CD8-positive, alpha-beta memory T cell (primary cell): ENCODE data around the gene FRY. TPM values are rescaled to one million over a fixed set of nuclear protein-coding genes. Genes with fewer than 3 reads are reported as not detected.

ENCODE experiments used
- CTCF ChIA-PET: fragments of 350-600 bp; sonication (Branson Sonifier 250); formaldehyde crosslinking; loops from one replicate; lab custom pipeline; 2021; ENCODE audit warnings: antibody characterized with exemption; lab: Charles Lee
- POLR2A ChIA-PET: fragments of 350-600 bp; sonication (Branson Sonifier 250); formaldehyde crosslinking; loops from one replicate; lab custom pipeline; 2021; ENCODE audit warnings: antibody characterized with exemption; lab: Charles Lee
- DNase-seq, 5 donors: peaks; one replicate each; pipeline versions ENCODE4 v3.0.0 to v3.0.0-alpha.2; 2020 to 2022; ENCODE audit warnings: mixed read lengths in 1 of 5
- H3K27ac ChIP-seq: one replicate; pipeline ENCODE4 v1.7.0; 2013; ENCODE audit warnings: low read depth, mild to moderate bottlenecking, low read length, moderate library complexity
- H3K27me3 ChIP-seq: 2 replicates; pipeline ENCODE4 v1.7.0; 2013; ENCODE audit warnings: low read length, mild to moderate bottlenecking; ENCODE audit not compliant: insufficient read depth, poor library complexity, severe bottlenecking
- H3K36me3 ChIP-seq: 2 replicates; pipeline ENCODE4 v1.7.0; 2013; ENCODE audit warnings: mild to moderate bottlenecking, low read length, moderate library complexity; ENCODE audit not compliant: insufficient read depth
- H3K4me1 ChIP-seq: 2 replicates; pipeline ENCODE4 v1.7.0; 2013; ENCODE audit warnings: mild to moderate bottlenecking, low read length, moderate library complexity; ENCODE audit not compliant: insufficient read depth
- H3K4me3 ChIP-seq: 2 replicates; pipeline ENCODE4 v1.7.0; 2013; ENCODE audit warnings: mild to moderate bottlenecking, low read length
- H3K9me3 ChIP-seq: 2 replicates; pipeline ENCODE4 v1.7.0; 2013; ENCODE audit warnings: mild to moderate bottlenecking, low read length
- H3K27ac Mint-ChIP-seq, 8 donors: one replicate each; pipeline ENCODE4 v1.8.0; 2020 to 2021; ENCODE audit warnings: mixed read lengths in 8 of 8, mild to moderate bottlenecking in 6 of 8, inconsistent platforms in 3 of 8, moderate library complexity in 3 of 8
- H3K27me3 Mint-ChIP-seq, 2 donors: one replicate each; pipeline ENCODE4 v1.8.0; 2020 to 2021; ENCODE audit warnings: mixed read lengths in 2 of 2, mild to moderate bottlenecking in 1 of 2, moderate library complexity in 1 of 2
- H3K36me3 Mint-ChIP-seq, 3 donors: one replicate each; pipeline ENCODE4 v1.8.0; 2020 to 2021; ENCODE audit warnings: mixed read lengths in 3 of 3, inconsistent platforms in 1 of 3, mild to moderate bottlenecking in 1 of 3
- H3K4me1 Mint-ChIP-seq, 3 donors: one replicate each; pipeline ENCODE4 v1.8.0; 2020 to 2021; ENCODE audit warnings: mixed read lengths in 3 of 3, inconsistent platforms in 1 of 3, mild to moderate bottlenecking in 1 of 3
- H3K4me3 Mint-ChIP-seq, 7 donors: one replicate each; pipeline ENCODE4 v1.8.0; 2020 to 2021; ENCODE audit warnings: mixed read lengths in 7 of 7, mild to moderate bottlenecking in 6 of 7, moderate library complexity in 4 of 7, inconsistent platforms in 2 of 7
- H3K9me3 Mint-ChIP-seq, 5 donors: one replicate each; pipeline ENCODE4 v1.8.0; 2020 to 2022; ENCODE audit warnings: mixed read lengths in 5 of 5, mild to moderate bottlenecking in 3 of 5, moderate library complexity in 2 of 5, inconsistent platforms in 1 of 5
- polyA plus RNA-seq: library from polyadenylated mRNA; unstranded; fragments of 300-500 nt; fragmentation: Illumina TruSeq; gene quantifications from one replicate; pipeline ENCODE4 v1.2.3, GENCODE V29; 2021
- total RNA-seq, 2 experiments: library from RNA; stranded (reverse); gene quantifications; one replicate each; pipeline ENCODE4 v1.2.3, GENCODE V29; 2021

Gene FRY
- total and polyA plus RNA-seq, 3 experiments from 2014 or later: 0.53 to 1.5 (median 0.72) TPM

GRCh38 chr13:32140109-32140508 is 108.5 kb downstream of the FRY start:
- Mint-ChIP-seq H3K27me3 (peaks cover 0 to 6% of the 10 kb centered on the region in 2 donors), H3K4me3 (no peak overlapping the region), H3K36me3 (peaks cover 0 to under 1% (median 0%) of the 10 kb centered on the region in 3 donors), H3K9me3 (no peaks in the 10 kb centered on the region), H3K4me1 (no peaks in the 10 kb centered on the region), H3K27ac (no peak overlapping the region)
- no peak overlapping the region for H3K4me3 ChIP-seq
- H3K9me3 ChIP-seq: no peaks in the 10 kb centered on the region
- CTCF ChIA-PET: no interaction called here
- POLR2A ChIA-PET: no interaction called here
- H3K27me3 ChIP-seq: no peaks in the 10 kb centered on the region
- no peaks in the 10 kb centered on the region for H3K36me3 ChIP-seq
- H3K4me1 ChIP-seq: no peaks in the 10 kb centered on the region
- no peak overlapping the region for H3K27ac ChIP-seq
- DNase-seq: no peak

GRCh38 chr13:32141462-32141861 is 109.9 kb downstream of the FRY start:
- Mint-ChIP-seq H3K27ac (no peak overlapping the region), H3K4me1 (no peaks in the 10 kb centered on the region)
- POLR2A ChIA-PET: no interaction called here

GRCh38 chr13:32142115-32142514 is 110.5 kb downstream of the FRY start:
- Mint-ChIP-seq H3K36me3 (peaks cover 0 to 1% (median 0%) of the 10 kb centered on the region in 3 donors), H3K4me1 (no peaks in the 10 kb centered on the region), H3K4me3 (no peak overlapping the region), H3K27me3 (peaks cover 0 to 12% of the 10 kb centered on the region in 2 donors), H3K27ac (no peak overlapping the region), H3K9me3 (no peaks in the 10 kb centered on the region)
- ChIA-PET POLR2A (no interaction called here), CTCF (no interaction called here)
- Histone ChIP-seq H3K4me1 (no peaks in the 10 kb centered on the region), H3K9me3 (no peaks in the 10 kb centered on the region), H3K27me3 (no peaks in the 10 kb centered on the region), H3K27ac (no peak overlapping the region), H3K36me3 (no peaks in the 10 kb centered on the region), H3K4me3 (no peak overlapping the region)
- no peak for DNase-seq

More at GRCh38 chr13:32141462-32141861, 109.9 kb downstream of the FRY start:
- H3K27ac ChIP-seq: no peak overlapping the region
- no peaks in the 10 kb centered on the region for H3K4me1 ChIP-seq
- no peak overlapping the region for H3K4me3 ChIP-seq
- CTCF ChIA-PET: no interaction called here
- Mint-ChIP-seq H3K27me3 (peaks cover 0 to 9% of the 10 kb centered on the region in 2 donors), H3K4me3 (no peak overlapping the region), H3K36me3 (peaks cover 0 to 1% (median 0%) of the 10 kb centered on the region in 3 donors), H3K9me3 (no peaks in the 10 kb centered on the region)
- no peaks in the 10 kb centered on the region for H3K36me3 ChIP-seq
- H3K9me3 ChIP-seq: no peaks in the 10 kb centered on the region
- H3K27me3 ChIP-seq: no peaks in the 10 kb centered on the region
- DNase-seq: no peak

- Histone ChIP-seq H3K4me3 (no peak overlapping the region), H3K27me3 (no peaks in the 10 kb centered on the region), H3K27ac (no peak overlapping the region), H3K4me1 (no peaks in the 10 kb centered on the region), H3K36me3 (no peaks in the 10 kb centered on the region), H3K9me3 (no peaks in the 10 kb centered on the region)
- Mint-ChIP-seq H3K27ac (no peak overlapping the region), H3K9me3 (no peaks in the 10 kb centered on the region), H3K36me3 (peaks cover 0 to 1% (median 0%) of the 10 kb centered on the region in 3 donors), H3K4me3 (no peak overlapping the region), H3K27me3 (peaks cover 0 to 12% of the 10 kb centered on the region in 2 donors), H3K4me1 (no peaks in the 10 kb centered on the region)
- no peak for DNase-seq
- ChIA-PET POLR2A (no interaction called here), CTCF (no interaction called here)
These were observed 111.4 kb downstream of the FRY start for GRCh38 chr13:32142956-32143375.

GRCh38 chr13:32147193-32147592 is 115.6 kb downstream of the FRY start:
- Mint-ChIP-seq H3K27ac (peak overlapping the region in 1 of 8 donors; percentile 14), H3K36me3 (peaks cover 0 to 1% (median 0%) of the 10 kb centered on the region in 3 donors), H3K4me3 (no peak overlapping the region), H3K27me3 (peaks cover 0 to 19% of the 10 kb centered on the region in 2 donors), H3K9me3 (no peaks in the 10 kb centered on the region), H3K4me1 (no peaks in the 10 kb centered on the region)
- no peaks in the 10 kb centered on the region for H3K36me3 ChIP-seq
- no peaks in the 10 kb centered on the region for H3K27me3 ChIP-seq
- H3K9me3 ChIP-seq: no peaks in the 10 kb centered on the region
- no peak overlapping the region for H3K27ac ChIP-seq
- no peak overlapping the region for H3K4me3 ChIP-seq
- H3K4me1 ChIP-seq: no peaks in the 10 kb centered on the region
- POLR2A ChIA-PET: no interaction called here
- CTCF ChIA-PET: no interaction called here
- no peak for DNase-seq

GRCh38 chr13:32147976-32148375 is 116.4 kb downstream of the FRY start:
- CTCF ChIA-PET: no interaction called here

GRCh38 chr13:32150239-32150638 is 118.7 kb downstream of the FRY start:
- Mint-ChIP-seq H3K27ac (no peak overlapping the region), H3K27me3 (peaks cover 0 to 19% of the 10 kb centered on the region in 2 donors), H3K9me3 (no peaks in the 10 kb centered on the region), H3K36me3 (no peaks in the 10 kb centered on the region), H3K4me3 (no peak overlapping the region), H3K4me1 (no peaks in the 10 kb centered on the region)
- CTCF ChIA-PET: no interaction called here
- Histone ChIP-seq H3K27ac (no peak overlapping the region), H3K4me1 (no peaks in the 10 kb centered on the region), H3K4me3 (no peak overlapping the region), H3K27me3 (no peaks in the 10 kb centered on the region), H3K9me3 (no peaks in the 10 kb centered on the region), H3K36me3 (no peaks in the 10 kb centered on the region)
- DNase-seq: no peak
- POLR2A ChIA-PET: no interaction called here

More at GRCh38 chr13:32147976-32148375, 116.4 kb downstream of the FRY start:
- H3K27me3 ChIP-seq: no peaks in the 10 kb centered on the region
- Mint-ChIP-seq H3K36me3 (peaks cover 0 to 1% (median 0%) of the 10 kb centered on the region in 3 donors), H3K9me3 (no peaks in the 10 kb centered on the region), H3K4me3 (no peak overlapping the region), H3K4me1 (no peaks in the 10 kb centered on the region), H3K27ac (no peak overlapping the region), H3K27me3 (peaks cover 0 to 19% of the 10 kb centered on the region in 2 donors)
- H3K27ac ChIP-seq: no peak overlapping the region
- H3K4me1 ChIP-seq: no peaks in the 10 kb centered on the region
- no peak for DNase-seq
- H3K4me3 ChIP-seq: no peak overlapping the region
- POLR2A ChIA-PET: no interaction called here
- no peaks in the 10 kb centered on the region for H3K9me3 ChIP-seq
- no peaks in the 10 kb centered on the region for H3K36me3 ChIP-seq

GRCh38 chr13:32150794-32151193 is 119.2 kb downstream of the FRY start:
- no peak overlapping the region for H3K4me3 ChIP-seq
- no peaks in the 10 kb centered on the region for H3K27me3 ChIP-seq
- no peak overlapping the region for H3K4me3 Mint-ChIP-seq
- H3K27ac ChIP-seq: no peak overlapping the region
- CTCF ChIA-PET: no interaction called here
- no peaks in the 10 kb centered on the region for H3K4me1 ChIP-seq
- H3K36me3 Mint-ChIP-seq: no peaks in the 10 kb centered on the region
- no peaks in the 10 kb centered on the region for H3K9me3 ChIP-seq
- POLR2A ChIA-PET: no interaction called here
- H3K36me3 ChIP-seq: no peaks in the 10 kb centered on the region
- H3K27ac Mint-ChIP-seq: no peak overlapping the region
- H3K9me3 Mint-ChIP-seq: no peaks in the 10 kb centered on the region
- DNase-seq: no peak
- no peaks in the 10 kb centered on the region for H3K4me1 Mint-ChIP-seq
- H3K27me3 Mint-ChIP-seq: peaks cover 0 to 18% of the 10 kb centered on the region in 2 donors
